HG02885 (cell line): ENCODE data around the gene SPECC1L.

Experiments used
- ATAC-seq: cut with Tn5 transposase; IDR thresholded peaks from one replicate; pipeline ENCODE4 v1.9.1; 2021; ENCODE audit warnings: mild to moderate bottlenecking; ENCODE audit not compliant: unreplicated experiment, poor library complexity

The SPECC1L gene

DNA sequence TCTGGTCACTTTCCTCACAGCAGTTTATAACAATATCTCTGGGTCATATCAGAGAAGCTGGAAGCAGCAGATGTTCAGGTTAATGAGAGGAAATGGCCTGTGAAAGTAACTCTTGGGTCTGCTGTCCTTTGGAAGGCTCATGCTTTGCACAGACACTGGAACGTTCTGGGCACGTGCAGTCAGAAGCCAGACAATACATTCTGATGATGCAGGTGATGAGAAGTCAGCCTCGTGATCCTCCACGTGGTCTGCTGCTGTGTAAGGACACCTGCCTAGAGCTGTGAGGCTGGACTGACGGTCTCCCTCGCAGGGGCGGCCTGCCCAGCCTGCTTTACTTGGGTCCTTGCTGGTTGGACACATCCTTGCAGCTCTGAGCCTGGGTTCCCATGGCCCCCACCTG, 138.0 kb downstream of the SPECC1L start:
- no peak for ATAC-seq

DNA sequence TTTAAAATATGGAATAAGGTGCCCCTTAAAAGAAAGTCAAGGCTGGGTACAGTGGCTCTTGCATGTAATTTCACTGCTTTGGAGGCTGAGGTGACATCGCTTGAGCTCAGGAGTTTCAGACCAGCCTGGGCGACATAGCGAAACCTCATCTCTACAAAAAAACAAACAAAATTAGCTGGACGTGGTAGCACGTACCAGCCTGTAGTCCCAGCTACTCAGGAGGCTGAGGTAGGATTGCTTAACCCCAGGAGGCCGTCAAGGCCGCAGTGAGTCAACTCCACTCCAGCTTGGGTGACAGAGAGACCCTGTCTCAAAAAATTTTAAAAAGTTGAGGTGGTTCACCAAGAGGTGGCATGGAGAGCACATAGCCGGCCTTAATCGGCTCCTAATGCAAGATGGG, 139.1 kb downstream of the SPECC1L start:
- no peak for ATAC-seq

DNA sequence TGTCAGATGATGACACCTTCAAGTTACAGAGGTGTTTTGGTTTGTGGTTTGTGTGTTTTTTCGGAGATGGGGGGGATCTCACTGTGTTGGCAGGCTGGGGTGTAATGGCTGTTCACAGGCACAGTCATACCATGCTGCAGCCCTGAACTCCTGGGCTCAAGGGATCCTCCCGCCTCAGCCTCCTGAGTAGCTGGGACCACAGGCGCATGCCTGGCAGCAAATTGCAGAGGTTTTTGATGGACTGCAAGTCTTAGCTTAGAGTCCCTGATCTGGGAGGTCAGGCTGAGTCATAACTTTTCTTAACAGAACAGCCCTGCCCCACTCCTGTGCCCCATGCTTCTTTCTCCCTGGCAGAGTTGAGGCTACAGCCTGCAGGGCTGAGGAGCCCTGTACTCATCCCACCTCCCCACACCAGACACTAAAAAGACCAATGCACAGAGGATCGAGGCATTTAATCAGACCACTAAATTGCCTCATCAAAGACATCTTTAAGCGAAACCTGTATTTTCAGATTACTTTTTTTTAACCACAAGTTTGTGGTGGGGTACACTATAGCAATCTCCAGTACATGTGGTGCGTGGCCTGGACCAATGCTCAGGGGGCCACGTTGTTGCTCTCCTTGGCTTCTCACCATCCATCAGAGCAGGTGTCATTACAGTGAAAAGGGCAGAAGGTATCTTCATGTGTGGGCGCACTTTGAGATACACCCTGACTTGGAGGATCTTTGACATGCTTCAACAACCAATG, 139.7 kb downstream of the SPECC1L start:
- ATAC-seq, result no peak

DNA sequence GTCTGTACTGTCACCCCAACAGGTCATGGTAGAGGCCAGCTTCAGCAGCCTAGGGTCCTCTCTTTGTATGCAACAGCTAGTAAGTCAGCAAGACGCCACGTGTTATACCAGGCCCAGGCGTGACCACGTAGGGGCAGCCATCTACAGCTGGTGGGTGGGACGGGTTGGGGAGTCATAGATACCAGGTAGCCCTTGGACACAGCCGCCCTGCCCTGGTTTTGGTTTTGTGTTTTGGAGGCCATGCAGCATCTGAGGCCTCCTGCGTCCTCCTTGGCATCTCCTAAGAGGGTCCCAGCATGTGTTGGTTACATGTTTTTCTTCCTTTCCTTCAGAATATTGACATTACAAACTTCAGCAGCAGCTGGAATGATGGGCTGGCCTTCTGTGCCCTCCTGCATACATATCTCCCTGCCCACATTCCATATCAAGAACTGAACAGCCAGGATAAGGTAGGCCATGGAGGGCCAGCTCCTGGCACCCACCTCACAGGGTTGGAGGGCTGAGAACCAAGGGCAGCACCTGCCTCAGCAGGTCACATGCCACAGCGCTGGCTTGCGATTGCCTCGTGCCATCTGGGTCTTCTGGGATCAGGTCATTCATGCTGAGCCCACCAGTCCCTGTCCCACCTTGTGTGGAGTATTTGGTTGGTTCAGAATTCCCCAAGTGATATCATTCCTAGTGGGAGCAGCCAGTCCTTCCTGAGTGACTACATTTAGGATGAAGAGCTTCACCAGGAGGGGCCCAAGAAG, 140.8 kb downstream of the SPECC1L start:
- ATAC-seq, result no peak

GRCh38 chr22:24412274-24412673, 141.6 kb downstream of the SPECC1L start:
- ATAC-seq, result no peak

DNA sequence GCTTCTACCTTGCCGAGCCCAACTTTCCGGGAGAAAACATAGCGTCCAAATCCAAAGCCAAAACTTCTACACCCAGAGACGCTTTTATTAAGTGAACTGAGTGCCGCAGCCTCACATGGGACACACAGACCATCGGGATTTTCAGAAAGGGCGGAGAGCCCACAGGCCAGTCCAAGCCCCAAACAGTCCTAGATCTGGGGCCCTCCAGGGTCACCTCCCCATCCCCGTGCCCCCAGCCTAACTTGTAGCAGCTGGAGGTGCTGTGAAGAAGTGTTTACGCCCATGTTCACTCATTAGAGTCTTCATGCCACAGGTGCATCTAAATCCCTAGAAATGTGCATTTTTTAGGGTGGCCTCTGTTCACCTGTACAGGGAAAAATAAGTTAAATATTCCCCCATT, 142.6 kb downstream of the SPECC1L start:
- no peak for ATAC-seq

- ATAC-seq, result no peak
These were observed 143.2 kb downstream of the SPECC1L start for GRCh38 chr22:24413736-24414385.

DNA sequence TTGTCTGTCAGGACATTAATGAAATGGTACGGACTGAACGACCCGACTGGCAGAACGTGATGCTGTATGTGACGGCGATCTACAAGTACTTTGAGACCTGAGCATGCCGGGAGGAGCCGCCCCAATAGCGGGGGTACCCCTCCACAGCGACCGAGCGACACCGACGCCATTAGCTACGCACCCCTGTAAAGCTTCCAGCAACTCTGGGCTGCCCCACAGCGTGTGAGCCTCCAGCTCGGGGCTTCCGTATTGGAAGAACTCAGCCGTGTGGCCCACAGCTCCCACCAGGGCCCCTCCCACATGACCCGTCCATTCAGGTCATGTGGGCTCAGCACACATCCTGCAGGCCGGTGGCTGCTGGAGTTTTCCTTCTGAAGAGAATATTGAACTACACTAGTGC, 143.9 kb downstream of the SPECC1L start:
- ATAC-seq, result no peak

- ATAC-seq, result no peak
These were observed 144.6 kb downstream of the SPECC1L start for GRCh38 chr22:24414984-24415945.

DNA sequence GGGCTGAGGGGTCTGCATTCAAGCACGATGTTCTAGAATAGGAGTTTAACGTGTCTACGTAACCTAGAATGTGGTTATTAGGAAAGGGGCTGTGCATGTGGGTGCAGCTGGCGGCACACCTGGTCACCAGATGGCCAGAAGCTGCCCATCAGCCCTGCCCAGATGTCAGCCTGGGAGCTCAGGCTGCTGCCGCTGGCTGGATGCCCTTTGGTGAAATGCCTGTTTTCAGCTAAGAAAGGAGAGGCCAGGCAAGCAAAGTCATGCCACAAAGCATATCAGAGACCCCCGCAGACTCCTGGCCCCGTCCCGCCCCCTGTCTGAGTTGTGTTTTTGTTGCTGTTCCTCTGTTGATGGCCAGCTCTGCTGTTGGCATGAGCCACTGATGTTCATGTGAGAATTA, 145.5 kb downstream of the SPECC1L start:
- ATAC-seq, result no peak

- ATAC-seq, result no peak
These were observed 146.0 kb downstream of the SPECC1L start for GRCh38 chr22:24416611-24417010.

- no peak for ATAC-seq
These were observed 146.6 kb downstream of the SPECC1L start for GRCh38 chr22:24417200-24417599.

- no peak for ATAC-seq
These were observed 147.4 kb downstream of the SPECC1L start for GRCh38 chr22:24417901-24418641.

DNA sequence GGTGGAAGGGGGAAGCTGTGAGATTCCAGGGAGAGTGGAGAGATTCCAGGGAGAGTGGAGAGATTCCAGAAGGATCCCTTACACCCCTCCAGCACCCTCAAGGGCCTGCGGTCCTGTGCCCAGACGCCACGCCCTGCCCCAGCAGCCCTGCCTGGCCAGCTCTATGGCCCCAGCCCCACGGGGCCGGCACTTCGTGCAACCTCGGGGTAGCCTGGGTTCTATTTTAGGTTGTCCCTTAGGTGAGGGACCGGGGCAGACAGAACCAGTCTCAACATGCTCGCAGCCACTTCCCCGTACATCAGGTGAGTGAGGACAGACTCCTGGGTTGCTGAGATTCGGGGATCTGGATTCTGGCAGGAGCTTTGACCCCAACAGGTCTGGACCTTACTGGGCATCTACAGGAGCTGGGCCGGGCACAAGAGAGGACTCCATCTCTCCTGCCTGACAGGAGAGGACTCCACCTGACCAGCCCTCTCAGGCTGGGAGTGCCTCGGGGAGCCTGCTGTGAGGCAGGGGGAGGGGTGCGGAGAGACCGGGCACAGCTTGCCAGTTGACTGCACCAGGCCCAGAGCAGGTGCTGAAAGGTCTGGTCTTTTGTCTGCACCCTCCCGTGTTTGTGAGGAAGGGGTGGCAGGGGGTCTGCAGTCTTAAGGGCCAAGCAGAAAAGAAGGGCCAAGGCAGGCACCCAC, 148.3 kb downstream of the SPECC1L start:
- no peak for ATAC-seq

- no peak for ATAC-seq
These were observed 148.8 kb downstream of the SPECC1L start for GRCh38 chr22:24419475-24419850.

DNA sequence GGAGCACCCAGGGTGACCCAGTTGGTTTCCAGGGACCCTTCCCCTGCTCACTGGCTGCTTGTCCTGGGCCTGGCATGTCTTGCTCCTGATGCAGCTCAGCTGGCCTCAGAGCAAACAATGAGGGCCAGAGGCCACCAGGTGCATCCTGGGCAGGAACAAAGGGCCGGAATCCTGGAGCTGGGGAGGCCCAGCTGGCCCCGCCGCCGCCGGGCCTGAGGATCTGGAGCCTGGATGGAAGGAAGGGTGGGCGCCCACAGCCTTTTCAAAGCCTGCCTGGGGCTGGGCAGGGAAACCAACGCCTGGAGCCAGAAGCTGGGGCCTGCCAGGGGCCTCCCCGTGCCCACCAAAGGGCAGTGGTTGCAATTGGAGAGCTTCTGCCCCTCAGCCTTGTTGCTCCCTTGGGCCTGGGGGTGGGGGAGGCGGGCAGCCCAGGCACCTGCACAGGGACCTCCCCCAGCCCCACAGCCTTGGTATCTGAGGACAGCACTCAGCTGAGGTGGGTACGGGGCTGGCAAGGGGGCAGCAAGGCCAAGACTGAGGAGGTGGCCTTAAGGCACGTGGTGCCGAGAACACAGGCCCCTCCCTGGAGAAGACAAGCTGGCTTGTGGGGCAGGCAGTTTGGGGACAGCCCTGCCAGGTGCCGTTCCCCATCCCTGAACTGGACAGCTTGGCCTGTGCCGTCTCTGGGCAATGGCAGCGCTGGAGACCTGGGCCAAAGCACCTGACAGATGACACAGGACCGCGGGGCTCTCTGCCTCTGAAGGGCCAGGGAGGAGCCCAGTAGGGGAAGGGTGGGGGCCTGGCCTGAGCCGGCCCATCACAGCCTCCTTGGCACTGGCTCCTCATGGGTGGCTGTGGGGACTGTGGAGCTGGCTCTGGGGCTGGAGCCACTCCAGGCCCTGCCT, 149.7 kb downstream of the SPECC1L start:
- no peak for ATAC-seq

DNA sequence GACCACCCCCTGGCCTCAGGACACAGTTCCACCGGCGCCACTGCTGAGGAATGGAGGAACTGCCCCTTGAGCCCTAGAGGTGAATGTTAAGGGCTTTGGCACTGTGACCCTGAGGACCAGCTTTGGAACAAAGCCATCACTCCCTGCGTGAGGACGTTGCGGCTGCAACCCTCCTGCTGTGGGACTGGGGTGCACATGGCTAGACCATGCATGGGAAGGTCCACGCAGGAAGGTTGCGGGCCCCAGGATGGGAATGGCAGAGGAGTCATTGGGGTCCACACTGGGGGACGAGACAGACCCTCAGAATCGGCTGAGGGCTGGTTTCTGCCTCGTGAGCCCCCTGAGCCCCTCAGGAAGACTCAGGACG, 150.3 kb downstream of the SPECC1L start:
- ATAC-seq, result no peak

DNA sequence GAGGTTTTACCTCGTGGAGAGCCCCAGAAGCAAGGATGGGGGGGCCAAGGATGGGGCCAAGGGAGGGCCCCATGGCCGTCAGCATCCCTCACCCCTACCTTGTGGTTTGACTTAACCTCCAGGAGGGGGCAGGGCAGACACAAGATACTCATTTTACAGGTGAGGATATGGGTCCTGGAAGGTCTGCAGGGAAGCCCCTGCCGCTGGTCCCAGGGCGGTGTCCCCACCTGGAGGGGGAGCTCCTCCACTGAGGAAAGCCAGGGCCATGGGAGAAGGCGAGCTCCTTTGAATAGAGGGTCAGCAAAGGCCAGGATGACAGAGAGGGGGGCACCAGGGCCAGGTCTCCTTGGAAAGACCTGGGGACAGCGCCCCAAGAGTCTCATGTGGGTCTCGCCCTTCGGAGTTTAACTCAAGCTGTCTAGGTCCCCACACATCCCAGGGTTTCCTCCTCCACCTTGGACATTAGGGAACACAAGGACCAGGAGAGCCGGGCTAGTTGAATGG, 150.8 kb downstream of the SPECC1L start:
- ATAC-seq, result no peak
